ENCODE measurements around the gene ACAT1.
"Not testable (repeated sequence)": the region's sequence is repeated elsewhere in the genome, so short reads cannot be mapped to it uniquely, and the experiment has no call there.

ACAT1 gene

GRCh38 chr11:108148556-108148955 lies 27.2 kb downstream of the ACAT1 start:
- DNase-seq = no peak

- DNase-seq = no peak
Measured at GRCh38 chr11:108154591-108154990, 33.2 kb downstream of the ACAT1 start.

- DNase-seq = no peak
Measured at GRCh38 chr11:108160970-108161566, 39.7 kb downstream of the ACAT1 start.

- not testable (repeated sequence) for DNase-seq
Measured at GRCh38 chr11:108162878-108163277, 41.5 kb downstream of the ACAT1 start.

- DNase-seq = no peak
Measured at GRCh38 chr11:108167624-108168023, 46.3 kb downstream of the ACAT1 start.

- no peak for DNase-seq
Measured at GRCh38 chr11:108170184-108170583, 48.8 kb downstream of the ACAT1 start.

GRCh38 chr11:108177570-108177969 lies 56.2 kb downstream of the ACAT1 start:
- no peak for DNase-seq

- no peak for DNase-seq
Measured at GRCh38 chr11:108193725-108194124, 72.4 kb downstream of the ACAT1 start.

GRCh38 chr11:108196901-108197300 lies 75.5 kb downstream of the ACAT1 start:
- DNase-seq = no peak
